Stomach (tissue), 4 donors: Measurements from ENCODE around the gene SCN7A.

Source experiments
- POLR2A ChIP-seq, 4 donors: fragments of 450-650 bp; IDR thresholded peaks; one replicate each; pipeline ENCODE4 v1.6.1; 2016; ENCODE audit warnings: antibody characterized with exemption in 4 of 4, control low read depth in 2 of 4, mild to moderate bottlenecking in 1 of 4, moderate library complexity in 1 of 4
- TF ChIP-seq, protein P1 (sequence below), 7 experiments: fragments of 450-650 bp in 4 of 7; fragments of 200-600 bp in 3 of 7; sonication (generic) in 3 of 7; IDR thresholded peaks; one replicate each; pipeline ENCODE4 v1.5.1; 2016 to 2019; ENCODE audit warnings: antibody characterized with exemption in 7 of 7, control low read depth in 2 of 7, mild to moderate bottlenecking in 1 of 7

DNA sequence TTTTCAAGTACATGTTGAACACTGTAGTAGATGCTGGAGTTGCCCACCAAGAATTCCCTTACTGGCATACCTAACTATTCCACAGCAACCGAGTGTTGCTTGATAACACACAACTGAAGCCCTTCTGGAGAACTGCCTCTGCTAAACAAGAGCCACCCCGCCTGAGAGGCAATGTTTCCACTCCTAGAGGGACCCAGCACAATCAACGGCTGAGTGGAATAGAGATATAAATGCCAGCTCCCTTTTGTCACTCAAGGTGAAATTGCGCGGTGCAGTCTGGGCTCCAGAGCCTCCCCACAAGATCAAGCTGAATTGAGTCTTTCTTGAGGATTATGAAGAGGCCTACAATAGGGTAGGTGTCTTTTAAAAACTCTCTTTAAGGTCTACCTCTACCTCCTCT lies 69.2 kb downstream of the SCN7A start:
- TF ChIP-seq, protein P1, sequence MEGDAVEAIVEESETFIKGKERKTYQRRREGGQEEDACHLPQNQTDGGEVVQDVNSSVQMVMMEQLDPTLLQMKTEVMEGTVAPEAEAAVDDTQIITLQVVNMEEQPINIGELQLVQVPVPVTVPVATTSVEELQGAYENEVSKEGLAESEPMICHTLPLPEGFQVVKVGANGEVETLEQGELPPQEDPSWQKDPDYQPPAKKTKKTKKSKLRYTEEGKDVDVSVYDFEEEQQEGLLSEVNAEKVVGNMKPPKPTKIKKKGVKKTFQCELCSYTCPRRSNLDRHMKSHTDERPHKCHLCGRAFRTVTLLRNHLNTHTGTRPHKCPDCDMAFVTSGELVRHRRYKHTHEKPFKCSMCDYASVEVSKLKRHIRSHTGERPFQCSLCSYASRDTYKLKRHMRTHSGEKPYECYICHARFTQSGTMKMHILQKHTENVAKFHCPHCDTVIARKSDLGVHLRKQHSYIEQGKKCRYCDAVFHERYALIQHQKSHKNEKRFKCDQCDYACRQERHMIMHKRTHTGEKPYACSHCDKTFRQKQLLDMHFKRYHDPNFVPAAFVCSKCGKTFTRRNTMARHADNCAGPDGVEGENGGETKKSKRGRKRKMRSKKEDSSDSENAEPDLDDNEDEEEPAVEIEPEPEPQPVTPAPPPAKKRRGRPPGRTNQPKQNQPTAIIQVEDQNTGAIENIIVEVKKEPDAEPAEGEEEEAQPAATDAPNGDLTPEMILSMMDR (IDR thresholded peaks at IDR 0.05): no peak
- TF ChIP-seq POLR2A (IDR thresholded peaks at IDR 0.05): no peak
